NK-92 (cell line): ENCODE measurements around the gene COL26A1.
"Not testable (repeated sequence)": the region's sequence is repeated elsewhere in the genome, so short reads cannot be mapped to it uniquely, and the experiment has no call there.

Experiments
- DNase-seq: peaks from one replicate; lab custom pipeline; 2025; ENCODE audit not compliant: unreplicated experiment; lab: John Stamatoyannopoulos, UW

The COL26A1 gene

GRCh38 chr7:101362334-101363195 is at the start of gene COL26A1:
TSS of gene COL26A1 (plus strand) at chr7:101362875. CDS start at chr7:101363033, 158 bp downstream.
- DNase-seq, result no peak

GRCh38 chr7:101315336-101315735 is 47.3 kb upstream of the COL26A1 start:
- DNase-seq, result no peak

- no peak for DNase-seq
Observed at GRCh38 chr7:101319401-101319800, 43.3 kb upstream of the COL26A1 start.

- DNase-seq, result peak; percentile 12
Observed at GRCh38 chr7:101321491-101322401, 40.9 kb upstream of the COL26A1 start, which contains the start of gene IFT22. TSS of gene IFT22 (minus strand) at chr7:101321812. CDS start at chr7:101321709, 103 bp downstream.

GRCh38 chr7:101328159-101328558 is 34.5 kb upstream of the COL26A1 start:
- DNase-seq, result no peak

- no peak for DNase-seq
Observed at GRCh38 chr7:101330011-101330484, 32.6 kb upstream of the COL26A1 start.

- no peak for DNase-seq
Observed at GRCh38 chr7:101332026-101332425, 30.6 kb upstream of the COL26A1 start.

GRCh38 chr7:101333912-101334311 is 28.8 kb upstream of the COL26A1 start:
- no peak for DNase-seq

- no peak for DNase-seq
Observed at GRCh38 chr7:101340379-101340778, 22.3 kb upstream of the COL26A1 start.

GRCh38 chr7:101342892-101343291 is 19.8 kb upstream of the COL26A1 start:
- DNase-seq, result no peak

GRCh38 chr7:101347477-101347876 is 15.2 kb upstream of the COL26A1 start:
- no peak for DNase-seq

- DNase-seq, result not testable (repeated sequence)
Observed at GRCh38 chr7:101348456-101349067, 14.1 kb upstream of the COL26A1 start.

GRCh38 chr7:101349300-101349699 is 13.4 kb upstream of the COL26A1 start:
- DNase-seq, result not testable (repeated sequence)

- no peak for DNase-seq
Observed at GRCh38 chr7:101352920-101353308, 9.8 kb upstream of the COL26A1 start.

GRCh38 chr7:101357433-101357832 is 5.2 kb upstream of the COL26A1 start:
- DNase-seq, result no peak

GRCh38 chr7:101363196-101363733 is 590 bp downstream of the COL26A1 start:
- DNase-seq, result no peak

GRCh38 chr7:101363734-101364374 is 1.2 kb downstream of the COL26A1 start:
- DNase-seq, result no peak

- no peak for DNase-seq
Observed at GRCh38 chr7:101365956-101366355, 3.3 kb downstream of the COL26A1 start.

- no peak for DNase-seq
Observed at GRCh38 chr7:101367676-101368075, 5.0 kb downstream of the COL26A1 start.

GRCh38 chr7:101368422-101369165 is 5.9 kb downstream of the COL26A1 start:
- no peak for DNase-seq
